NCI-H774 (cell line): ENCODE measurements around the gene LHX8.
"Not testable (repeated sequence)": the region's sequence is repeated elsewhere in the genome, so short reads cannot be mapped to it uniquely, and the experiment has no call there.

Experiments
- DNase-seq: peaks from one replicate; lab custom pipeline; 2025; lab: John Stamatoyannopoulos, UW

LHX8 gene

GRCh38 chr1:75132812-75133619 is 1.2 kb upstream of the LHX8 start:
- no peak for DNase-seq

DNA sequence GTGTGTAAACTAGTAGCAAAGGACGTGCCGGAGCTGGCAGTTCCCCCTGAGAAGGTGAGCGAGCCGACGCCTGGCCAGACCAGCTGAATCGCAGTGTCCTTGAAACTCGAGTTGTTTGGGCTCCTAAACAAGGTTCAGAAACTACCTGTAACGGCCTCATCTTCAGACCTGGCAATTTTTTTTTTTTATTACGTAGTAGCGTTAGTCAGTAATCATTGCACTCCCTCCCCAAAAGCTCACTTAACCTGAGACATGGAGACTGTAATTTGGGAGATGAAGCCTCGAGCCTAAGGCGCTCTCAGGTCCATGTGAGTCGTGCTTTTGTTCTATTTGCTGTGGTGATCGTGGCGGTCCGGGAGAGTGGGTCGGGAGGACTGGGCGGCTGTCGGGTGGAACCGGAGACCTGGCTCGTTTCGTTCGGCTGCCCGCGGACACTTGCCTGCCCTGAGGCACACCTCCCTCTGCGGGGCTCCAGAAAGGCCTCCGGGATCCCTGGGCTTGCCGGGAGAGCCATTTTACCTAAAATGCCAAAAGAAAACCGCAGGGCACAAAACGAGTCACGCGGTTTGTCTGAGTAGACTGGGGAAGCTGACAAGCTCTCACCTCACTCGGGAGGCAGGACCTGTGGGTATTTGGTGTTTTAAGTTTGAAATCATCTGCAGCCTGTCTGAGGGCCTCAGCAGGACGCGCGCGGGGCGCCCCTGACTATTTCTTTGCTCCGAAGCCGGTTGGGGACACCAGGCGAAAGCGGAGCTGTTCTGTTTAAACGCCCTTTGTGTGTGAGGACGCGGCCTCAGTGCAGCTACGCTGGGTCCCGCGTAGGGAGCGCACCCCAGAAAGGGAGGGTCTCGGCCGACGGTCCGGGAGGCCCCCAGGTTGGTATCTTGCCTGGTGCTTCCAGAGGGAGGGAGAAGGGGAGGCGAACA is 722 bp downstream of the LHX8 start:
- peak; percentile 21 for DNase-seq

DNA sequence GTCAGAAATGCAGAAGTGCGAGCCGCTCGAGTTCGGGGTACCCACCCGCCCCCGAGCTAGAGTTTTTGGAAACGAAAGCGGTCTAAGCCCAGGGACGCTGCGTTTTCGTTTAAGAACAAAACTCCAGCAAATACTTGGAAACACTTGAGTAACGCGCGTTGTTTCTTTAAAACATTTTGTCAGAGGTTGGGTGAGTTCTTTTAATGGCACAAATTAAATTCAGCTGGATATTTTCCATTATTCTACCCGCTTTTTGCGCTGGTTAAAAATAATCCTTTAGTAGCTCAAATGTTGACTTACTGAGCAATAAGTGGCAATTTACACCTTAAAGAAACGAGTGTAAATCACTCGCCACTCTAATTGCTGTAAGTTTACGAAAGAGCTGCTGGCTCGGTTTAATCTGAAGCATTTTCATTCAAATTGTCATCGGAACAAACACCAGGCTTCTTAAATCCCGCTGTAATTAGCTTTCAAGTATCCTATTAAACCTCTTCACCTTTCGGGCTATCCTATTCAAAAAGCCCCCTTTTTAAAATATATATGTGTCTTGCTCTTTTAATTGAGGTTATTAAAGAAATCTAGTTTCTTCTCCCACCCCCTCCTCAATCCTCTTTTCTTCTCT is 1.5 kb downstream of the LHX8 start:
- peak; percentile 15 for DNase-seq

DNA sequence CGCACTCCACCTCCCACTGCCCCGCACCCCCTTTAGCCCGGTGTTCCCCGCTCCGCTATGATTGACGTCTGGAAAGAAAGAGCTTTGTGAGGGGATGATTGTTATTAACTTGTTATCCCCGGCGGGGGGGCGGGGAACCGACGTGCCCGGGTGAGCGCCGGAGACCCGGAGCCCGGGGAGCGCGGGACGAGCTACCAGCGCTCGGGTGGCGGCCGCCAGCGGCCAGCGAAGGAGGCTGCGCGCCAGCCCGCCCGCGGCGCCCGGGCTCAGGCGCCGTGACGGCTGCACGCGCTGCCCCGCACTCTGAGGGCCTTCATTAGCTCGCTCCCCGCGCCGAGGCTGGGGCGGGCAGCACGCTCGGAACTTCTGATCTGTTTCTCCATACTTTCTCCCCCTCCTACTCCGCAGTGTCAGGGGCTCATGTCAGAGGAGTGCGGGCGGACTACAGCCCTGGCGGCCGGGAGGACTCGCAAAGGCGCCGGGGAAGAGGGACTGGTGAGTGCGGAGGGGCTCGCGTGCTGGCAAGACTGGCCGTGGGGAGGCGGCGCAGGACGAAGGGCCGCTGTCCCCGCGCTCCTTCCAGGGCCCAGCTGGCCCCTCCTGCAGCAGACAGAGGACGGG is 2.1 kb downstream of the LHX8 start:
- no peak for DNase-seq

- DNase-seq = no peak
These were observed 2.9 kb downstream of the LHX8 start for GRCh38 chr1:75136921-75137641.

DNA sequence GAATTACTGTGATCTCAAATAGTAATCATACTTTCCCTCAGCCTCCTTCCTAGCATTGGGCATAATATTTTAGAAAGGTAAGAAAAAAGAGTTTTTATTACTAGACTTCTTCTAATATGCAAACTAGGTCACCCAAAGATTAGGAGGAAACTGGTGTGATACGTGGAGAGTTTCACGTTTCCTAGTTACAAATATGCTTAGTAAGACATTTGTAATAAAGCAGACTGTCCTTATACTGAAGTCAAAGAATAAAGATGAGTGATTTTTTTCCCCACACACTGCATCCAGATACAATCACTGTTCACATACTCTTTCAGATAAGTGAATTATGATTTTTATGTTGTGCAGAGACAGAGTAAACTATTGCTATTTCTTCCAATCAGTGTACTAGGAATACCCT is 17.9 kb downstream of the LHX8 start:
- no peak for DNase-seq

DNA sequence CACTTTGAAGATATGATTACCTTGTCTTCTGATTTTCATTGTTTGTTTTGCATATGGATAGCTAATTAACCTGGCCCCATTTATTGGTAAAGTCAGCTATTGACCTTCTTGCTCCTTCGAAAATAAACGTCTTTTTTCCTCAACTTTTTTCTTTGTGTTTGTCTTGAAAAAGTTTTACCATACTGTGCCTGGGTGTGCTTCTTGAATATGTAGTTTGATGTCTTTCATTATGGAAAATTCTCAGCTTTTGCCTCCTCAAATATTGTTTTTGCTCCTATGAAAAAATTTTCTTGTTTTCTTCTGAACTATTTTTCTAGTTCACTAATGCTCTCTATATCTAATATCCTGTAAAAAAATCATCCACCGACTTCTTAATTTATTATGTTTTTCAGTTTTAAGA is 25.0 kb downstream of the LHX8 start:
- DNase-seq = no peak

- DNase-seq = no peak
These were observed 31.1 kb downstream of the LHX8 start for GRCh38 chr1:75165264-75165663.

DNA sequence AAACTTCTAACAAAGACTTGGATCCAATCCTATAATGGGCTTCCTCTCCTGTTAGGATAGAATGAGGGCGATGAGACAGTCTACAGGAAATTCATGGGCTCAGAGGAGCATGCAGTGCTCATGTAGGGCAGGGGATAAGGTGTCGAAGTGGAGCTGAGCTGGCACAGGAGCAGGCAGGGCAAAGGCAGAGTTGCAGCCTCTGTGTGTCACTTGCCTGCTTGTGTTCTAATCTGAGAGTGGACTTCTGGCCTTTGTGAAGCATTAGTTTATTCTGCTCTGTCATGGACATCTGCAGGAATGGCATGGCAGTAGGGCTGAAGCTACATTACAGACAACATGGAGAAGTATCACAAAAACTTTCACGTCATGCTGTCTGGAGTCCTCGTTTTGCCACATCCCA is 32.6 kb downstream of the LHX8 start:
- no peak for DNase-seq

GRCh38 chr1:75170011-75170410 is 35.8 kb downstream of the LHX8 start:
- no peak for DNase-seq

GRCh38 chr1:75170981-75171380 is 36.8 kb downstream of the LHX8 start:
- DNase-seq = no peak

GRCh38 chr1:75171876-75172275 is 37.7 kb downstream of the LHX8 start:
- no peak for DNase-seq

DNA sequence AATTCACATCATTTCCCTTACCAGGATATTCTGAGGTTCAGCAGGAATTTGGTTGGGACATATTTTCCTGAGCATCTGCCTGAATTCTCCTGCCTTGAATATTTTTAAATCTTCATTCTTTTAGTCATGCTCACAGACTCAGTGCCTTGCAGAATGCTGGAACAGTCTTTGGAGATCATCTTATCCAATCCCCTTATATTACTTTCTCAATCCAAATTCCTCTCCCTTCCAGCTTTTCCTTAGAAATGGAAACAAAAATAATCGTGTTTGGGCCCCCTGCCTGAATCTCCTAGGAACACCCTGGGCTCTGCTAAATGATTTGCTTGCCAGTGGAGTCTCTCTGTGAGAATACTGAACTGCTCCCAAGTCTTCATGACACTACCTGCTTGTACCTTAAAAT is 38.4 kb downstream of the LHX8 start:
- DNase-seq = no peak

GRCh38 chr1:75174031-75174760 is 40.0 kb downstream of the LHX8 start:
- no peak for DNase-seq

- DNase-seq = not testable (repeated sequence)
These were observed 47.2 kb downstream of the LHX8 start for GRCh38 chr1:75181214-75181955.

GRCh38 chr1:75188892-75189291 is 54.7 kb downstream of the LHX8 start:
- DNase-seq = no peak

- DNase-seq = no peak
These were observed 64.0 kb downstream of the LHX8 start for GRCh38 chr1:75198163-75198562.

- no peak for DNase-seq
These were observed 64.6 kb downstream of the LHX8 start for GRCh38 chr1:75198761-75199160.

DNA sequence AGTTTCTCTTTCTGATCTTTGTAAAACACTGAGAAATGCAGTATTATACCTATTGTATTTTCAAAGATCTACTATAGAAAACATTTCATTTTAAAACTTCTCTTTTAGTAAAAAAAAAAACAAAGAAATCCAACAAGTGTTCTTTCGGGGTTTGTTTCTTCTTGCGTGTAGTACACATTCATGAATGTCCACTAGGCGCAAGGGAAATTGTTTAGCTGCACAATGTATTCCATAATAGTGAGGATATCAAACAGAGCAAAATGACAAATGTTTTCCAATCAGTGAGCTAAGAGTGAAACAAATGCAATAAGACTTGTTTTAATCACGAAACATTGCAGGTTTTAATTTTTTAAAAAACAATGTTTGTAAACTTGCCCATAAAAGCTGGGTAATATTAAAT is 68.6 kb downstream of the LHX8 start:
- no peak for DNase-seq
